ENCODE data around the gene CEMIP2.
"Not testable (repeated sequence)": the region's sequence is repeated elsewhere in the genome, so short reads cannot be mapped to it uniquely, and the experiment has no call there.

The CEMIP2 gene, protein sequence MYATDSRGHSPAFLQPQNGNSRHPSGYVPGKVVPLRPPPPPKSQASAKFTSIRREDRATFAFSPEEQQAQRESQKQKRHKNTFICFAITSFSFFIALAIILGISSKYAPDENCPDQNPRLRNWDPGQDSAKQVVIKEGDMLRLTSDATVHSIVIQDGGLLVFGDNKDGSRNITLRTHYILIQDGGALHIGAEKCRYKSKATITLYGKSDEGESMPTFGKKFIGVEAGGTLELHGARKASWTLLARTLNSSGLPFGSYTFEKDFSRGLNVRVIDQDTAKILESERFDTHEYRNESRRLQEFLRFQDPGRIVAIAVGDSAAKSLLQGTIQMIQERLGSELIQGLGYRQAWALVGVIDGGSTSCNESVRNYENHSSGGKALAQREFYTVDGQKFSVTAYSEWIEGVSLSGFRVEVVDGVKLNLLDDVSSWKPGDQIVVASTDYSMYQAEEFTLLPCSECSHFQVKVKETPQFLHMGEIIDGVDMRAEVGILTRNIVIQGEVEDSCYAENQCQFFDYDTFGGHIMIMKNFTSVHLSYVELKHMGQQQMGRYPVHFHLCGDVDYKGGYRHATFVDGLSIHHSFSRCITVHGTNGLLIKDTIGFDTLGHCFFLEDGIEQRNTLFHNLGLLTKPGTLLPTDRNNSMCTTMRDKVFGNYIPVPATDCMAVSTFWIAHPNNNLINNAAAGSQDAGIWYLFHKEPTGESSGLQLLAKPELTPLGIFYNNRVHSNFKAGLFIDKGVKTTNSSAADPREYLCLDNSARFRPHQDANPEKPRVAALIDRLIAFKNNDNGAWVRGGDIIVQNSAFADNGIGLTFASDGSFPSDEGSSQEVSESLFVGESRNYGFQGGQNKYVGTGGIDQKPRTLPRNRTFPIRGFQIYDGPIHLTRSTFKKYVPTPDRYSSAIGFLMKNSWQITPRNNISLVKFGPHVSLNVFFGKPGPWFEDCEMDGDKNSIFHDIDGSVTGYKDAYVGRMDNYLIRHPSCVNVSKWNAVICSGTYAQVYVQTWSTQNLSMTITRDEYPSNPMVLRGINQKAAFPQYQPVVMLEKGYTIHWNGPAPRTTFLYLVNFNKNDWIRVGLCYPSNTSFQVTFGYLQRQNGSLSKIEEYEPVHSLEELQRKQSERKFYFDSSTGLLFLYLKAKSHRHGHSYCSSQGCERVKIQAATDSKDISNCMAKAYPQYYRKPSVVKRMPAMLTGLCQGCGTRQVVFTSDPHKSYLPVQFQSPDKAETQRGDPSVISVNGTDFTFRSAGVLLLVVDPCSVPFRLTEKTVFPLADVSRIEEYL (N-terminal part only)

DNA sequence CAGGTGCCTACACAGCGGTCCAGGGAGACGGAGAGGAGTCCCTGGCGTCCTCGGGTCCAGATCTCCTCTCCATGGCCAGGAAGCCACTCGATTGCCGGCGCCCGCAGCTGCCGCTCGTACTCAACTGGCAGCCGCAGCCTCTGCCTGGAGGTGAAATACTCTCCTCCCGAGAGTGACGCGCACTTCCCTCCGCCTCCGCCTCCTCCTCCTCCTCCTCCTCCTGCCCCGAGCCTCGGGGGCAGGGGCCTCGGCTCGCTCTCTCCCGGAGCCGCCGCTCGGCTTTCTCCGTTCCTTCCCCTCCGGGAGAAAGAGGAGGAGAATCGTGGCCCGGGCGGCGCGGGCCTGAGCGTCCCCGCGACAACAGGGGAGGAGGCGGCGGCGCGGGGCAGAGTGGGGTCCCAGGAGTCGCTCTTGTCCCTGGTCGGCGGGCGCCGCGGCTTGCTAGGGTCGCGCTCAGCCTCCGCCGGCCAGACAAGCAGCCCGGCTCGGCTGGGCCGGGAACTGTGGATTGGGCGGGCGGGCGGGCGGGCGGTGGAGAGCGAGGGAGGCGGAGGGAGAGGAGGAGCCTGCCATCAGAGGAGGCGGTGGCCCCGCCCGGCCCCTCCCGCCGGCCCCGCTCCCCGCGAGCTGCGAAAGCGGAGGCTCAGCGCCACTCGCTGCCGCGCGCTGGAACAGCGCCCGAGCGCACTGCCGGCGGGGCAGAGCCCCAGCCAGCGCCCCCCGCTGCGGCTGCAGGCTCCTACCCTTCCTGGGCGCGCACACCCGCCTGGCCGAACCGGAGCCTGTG is at the start of gene CEMIP2:
Gene CEMIP2, minus strand, starts transcription at position 126 of the 787 bp plus-strand sequence. CDS start 18,140 bp downstream, outside the sequence.
- DNase-seq (ENCODE audit: low read depth) = peak; percentile 26

DNA sequence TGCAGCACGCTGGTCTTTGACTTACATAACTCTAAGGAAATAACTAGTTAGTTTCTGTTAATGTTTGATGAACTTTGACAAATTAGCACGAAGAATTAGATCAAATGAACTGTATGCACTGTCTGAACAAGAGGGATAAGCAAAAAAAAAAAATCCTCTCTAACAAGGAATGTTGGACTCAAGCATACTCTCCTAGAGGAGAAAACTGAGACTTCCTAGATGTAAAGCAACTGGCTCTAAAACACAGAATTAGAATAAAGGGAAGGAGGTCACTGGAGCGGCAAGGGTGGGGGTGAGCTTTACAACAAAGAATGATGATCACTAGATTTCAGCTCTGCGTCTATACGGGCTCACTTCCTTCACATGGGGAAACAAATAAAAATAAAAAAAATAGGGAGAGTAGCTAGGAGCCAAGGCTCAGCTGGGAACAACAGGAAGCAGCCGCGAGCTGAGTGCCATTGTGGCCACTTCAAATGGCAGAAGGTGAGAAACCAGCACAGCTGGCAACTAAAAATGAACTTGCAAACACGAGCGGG is 48.7 kb upstream of the CEMIP2 start:
- no peak for DNase-seq (ENCODE audit: low read depth)

DNA sequence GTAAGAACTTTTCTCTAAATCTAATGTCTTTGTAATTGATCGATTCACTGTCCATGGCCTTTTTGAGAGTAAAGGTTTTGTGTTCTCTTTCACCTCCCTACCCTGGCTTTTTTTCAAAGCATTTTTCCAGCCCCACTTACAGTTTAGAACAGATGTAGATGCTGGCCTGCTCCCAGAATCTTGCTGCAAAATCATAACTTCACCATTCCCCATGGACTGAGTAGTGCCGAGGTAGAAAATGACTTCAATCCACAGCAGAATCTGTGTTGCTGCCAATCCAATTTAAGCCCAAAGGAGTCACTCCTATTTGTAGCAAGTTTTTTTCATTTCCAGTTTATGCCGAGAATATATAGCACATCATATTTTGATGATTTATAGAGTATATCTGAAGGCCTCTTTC is 46.5 kb upstream of the CEMIP2 start:
- no peak for DNase-seq (ENCODE audit: low read depth)

DNA sequence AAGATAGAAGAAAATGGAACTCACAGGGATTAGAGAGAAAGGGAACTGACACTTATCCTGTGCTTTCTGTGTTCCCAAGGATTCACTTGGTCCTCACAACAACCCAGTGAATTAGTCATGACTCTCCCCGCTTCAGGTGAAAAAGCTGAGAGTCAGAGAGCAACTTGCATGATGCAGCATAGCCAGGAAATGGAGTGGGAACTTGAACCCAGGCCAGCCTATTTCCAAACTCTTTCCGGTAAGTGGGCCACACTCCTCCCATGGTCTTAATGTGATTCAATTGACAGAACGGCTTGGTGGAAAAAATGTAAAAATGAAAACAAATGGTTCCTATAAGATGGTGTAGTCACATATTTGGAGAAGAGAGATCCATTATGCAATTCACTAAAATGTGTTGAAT is 45.9 kb upstream of the CEMIP2 start:
- DNase-seq (ENCODE audit: low read depth) = no peak

DNA sequence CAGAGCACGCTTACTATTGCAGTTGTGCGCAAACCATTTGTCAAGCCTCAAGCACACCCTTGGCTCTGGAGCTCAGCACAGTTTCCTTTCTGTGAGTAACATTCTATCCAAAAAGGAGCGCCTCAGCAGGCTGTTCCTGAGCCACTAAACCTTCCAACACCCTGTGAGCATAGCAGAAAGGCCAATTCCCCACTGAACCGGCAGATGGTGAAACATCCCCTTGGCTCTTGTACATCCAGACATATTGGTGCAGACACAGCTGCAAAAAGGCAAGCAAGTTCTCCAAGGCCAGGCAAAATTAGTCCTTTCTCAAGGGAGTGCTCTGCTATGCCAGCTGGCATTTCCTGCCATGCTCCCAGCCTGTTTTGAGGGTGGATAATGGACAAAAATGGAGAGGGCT is 44.1 kb upstream of the CEMIP2 start:
- DNase-seq (ENCODE audit: low read depth) = no peak

DNA sequence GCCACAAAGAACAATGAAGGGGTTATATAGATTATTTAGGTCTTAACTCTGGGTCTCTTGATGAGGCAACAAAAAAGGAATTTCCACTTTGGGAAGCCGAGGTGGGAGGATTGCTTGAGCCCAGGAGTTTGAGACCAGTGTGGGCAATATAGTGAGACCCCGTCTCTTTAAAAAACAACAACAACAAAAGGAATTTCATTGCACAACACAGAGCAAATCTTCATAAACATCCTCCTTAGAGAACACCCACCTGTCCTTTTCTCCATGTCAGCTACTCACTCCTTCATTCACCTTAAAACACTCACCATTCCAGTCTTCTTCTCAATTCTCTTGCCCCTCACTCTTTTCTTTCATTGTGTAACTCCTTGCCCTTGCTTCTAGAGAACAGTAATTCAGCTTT is 39.8 kb upstream of the CEMIP2 start:
- DNase-seq (ENCODE audit: low read depth) = no peak

DNA sequence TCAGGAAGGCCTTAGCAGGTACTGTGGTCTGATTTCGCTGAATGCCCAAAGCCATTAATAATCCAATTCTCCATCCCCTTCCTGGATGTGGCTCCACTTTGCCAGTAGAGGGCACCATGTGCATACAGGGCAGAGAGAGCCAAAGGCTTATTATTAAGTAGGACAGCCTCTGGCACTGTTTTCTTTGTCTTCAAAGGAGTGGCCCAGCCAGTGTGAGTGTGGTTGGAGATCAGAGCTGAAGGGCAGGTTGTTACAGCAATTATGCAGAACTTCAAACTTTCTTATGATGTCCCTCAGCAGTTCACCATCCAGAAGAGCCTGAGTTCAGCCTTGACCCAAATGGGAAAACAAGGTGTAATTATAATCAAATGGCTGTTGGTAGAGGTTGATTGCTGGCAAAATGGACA is 38.6 kb upstream of the CEMIP2 start:
- peak; percentile 5 for DNase-seq (ENCODE audit: low read depth)

DNA sequence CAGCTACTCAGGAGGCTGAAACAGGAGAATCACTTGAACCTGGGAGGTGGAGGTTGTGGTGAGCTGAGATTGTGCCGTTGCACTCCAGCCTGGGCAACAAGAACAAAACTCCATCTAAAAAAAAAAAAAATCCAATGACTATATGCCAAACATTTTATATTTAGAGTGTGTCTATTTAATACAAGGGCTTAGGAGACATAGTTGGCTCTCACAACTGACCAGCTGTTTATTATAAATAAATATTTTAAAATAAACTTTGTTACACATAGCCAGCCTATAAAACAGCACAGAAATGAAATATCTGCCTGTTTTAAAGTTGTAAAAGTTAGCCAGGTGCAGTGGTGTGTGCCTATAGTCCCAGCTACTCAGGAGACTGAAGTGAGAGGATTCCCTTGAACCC is 36.8 kb upstream of the CEMIP2 start:
- DNase-seq (ENCODE audit: low read depth) = not testable (repeated sequence)

DNA sequence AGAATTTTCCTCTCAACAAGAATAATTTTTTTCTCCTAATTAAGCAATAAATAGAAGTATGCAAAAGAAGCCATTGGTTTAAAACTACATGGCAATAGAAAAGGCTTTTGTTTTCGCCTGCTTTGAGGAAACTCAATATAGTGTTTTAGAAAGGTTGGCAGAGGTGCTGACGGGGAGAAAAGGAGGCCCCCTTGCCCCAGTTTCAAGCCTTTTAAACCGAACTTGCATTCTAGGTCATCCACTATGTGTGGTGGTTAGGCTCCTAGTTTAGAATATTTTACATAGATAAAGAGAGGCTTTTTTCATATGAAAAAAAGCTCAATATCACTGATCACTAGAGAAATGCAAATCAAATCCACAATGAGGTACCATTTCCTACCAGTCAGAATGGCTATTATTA is 33.5 kb upstream of the CEMIP2 start:
- DNase-seq (ENCODE audit: low read depth) = no peak

DNA sequence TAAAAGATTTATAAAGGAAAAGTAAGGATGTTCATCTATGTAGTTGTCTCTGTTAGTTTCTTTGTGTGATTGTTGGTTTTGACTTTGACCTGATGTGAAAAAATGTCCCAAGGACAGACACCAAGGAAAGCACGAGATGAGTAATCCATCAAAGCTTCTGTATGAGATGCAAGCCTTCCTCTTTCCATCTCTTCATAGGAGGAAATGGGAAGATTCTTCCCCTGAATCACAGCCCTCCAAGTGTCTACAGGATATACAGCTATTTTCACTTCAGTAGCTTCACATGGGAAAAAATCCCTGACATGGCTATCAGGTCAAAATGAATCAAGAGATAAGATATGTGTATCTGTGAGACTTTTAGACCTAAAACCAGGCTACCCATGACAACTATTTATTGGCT is 29.0 kb upstream of the CEMIP2 start:
- no peak for DNase-seq (ENCODE audit: low read depth)

DNA sequence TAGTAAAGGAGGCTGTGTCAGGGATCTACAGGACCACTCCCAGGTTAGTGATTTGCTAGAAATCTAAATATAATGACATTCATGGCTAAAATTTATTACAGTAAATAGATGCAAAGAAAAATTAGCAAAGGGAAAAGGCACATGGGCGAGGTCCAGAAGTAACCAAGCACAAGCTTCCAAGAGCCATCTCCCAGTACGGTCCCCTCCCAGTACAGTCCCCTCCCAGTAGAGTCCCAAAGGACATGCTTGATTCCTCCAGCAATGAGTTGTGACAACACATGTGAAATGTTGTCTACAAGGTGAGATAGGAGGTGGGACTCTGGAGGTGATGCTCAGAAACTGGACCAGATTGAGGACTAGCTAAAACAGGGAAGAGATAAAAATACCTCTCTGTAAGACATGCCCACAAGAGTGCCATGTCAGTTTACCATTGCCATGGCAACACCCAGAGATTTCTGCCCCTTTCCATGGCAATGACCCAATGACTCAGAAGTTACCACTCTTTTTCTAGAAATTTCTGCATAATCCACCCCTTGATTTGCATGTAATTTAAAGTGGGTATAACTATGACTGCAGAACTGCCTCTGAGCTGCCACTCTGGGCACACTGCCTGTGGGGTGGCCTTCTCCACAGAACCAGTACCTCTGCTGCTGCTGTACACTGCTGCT is 27.9 kb upstream of the CEMIP2 start:
- no peak for DNase-seq (ENCODE audit: low read depth)

DNA sequence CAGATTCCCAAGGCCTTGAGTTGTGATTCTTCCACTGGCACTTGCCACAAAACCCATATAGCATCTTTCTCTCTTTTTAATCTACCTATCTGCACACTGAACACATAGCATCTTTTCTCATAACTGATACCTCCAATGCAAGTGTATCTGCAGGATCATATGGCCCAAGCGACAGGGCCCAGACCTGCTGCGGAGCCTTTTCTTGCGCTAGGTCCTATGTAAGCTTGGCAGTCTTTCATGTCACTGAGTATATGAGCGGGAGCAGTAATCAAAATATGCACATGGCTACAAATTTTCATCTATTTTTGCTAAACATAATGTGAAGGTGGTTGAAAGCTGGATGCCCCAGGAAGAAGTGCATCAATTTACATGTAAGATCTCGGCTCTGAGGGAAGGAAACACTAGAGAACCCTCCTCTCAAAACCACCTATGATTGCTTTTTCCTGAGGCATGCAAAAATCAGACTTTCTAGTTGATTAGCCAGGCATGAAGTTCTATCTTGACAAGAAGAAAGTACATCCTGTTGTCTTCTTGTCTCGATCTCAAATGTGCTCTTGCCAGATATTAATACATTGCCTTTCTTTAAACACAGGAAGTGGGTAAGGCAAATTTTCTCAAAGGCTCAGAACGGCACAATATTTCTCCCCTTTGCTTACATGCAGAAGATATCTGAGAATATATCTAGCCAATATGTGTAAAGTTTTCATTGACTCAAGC is 26.9 kb upstream of the CEMIP2 start:
- no peak for DNase-seq (ENCODE audit: low read depth)

DNA sequence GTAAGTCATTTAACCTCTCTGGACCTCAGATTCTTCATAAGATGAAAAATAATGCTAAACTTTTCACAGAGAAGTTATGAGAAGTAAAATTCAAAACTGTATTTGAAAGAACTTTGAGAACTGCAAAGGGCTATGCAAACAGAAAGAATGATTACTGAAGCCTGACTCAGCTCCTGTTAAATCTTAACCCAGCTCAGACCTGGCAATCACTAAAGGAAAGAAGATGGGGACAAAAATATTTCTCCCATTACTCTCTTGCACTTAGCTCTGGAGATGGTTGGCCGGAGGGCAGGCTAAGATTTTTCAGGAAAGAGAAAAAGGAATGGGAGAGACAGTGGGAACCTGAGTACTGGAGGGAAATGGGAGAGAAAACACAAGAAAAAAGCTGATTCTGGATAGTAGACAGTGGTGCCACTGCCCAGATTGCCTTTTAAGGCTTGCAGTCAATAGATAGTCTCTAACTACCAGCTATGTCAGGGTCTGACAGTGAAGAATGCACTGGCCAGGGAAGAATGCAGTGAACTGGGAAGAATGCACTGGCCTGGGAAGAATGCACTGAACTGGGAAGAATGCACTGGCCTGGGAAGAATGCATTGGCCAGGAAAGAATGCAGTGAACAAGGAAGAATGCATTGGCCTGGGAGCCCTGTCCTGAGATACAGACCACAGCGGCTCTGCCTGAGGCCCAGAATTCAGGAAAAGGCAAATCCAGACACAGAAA is 25.2 kb upstream of the CEMIP2 start:
- DNase-seq (ENCODE audit: low read depth) = no peak

DNA sequence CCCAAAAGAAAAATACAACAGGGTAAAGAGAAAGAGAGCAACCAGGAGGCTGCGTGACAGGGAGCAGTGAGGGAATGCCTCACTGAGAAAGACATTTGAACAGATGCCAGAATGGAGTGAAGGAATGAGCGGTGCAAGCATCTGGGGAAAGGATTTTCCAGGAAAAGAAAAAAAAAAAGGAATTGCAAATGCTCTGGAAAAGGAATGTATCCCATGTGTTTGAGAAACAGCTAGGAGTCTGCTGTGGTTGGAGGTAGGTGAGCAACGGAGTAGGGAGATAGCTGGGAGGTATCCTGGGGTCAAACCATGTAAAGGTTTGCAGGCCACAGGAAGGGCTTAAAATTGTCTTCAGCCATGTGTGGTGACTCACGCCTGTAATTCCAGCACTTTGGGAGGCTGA is 23.6 kb upstream of the CEMIP2 start:
- no peak for DNase-seq (ENCODE audit: low read depth)

DNA sequence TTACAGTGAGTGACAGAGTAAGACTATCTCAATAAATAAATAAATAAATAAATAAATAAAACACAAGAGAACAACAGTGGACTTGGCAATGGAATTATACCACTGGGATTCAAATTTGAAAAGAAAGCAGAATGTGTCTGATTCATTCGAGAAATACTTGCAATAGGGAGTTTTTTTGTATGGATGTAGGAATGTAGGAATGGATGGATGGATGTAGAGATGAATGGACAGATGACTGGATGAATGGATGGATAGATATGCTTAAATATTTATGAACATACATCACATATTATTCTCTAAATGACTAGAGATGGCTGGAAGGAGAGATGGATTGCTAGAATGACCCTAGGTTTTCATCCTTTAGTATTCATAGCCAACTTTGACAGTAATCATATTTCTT is 22.0 kb upstream of the CEMIP2 start:
- DNase-seq (ENCODE audit: low read depth) = no peak

DNA sequence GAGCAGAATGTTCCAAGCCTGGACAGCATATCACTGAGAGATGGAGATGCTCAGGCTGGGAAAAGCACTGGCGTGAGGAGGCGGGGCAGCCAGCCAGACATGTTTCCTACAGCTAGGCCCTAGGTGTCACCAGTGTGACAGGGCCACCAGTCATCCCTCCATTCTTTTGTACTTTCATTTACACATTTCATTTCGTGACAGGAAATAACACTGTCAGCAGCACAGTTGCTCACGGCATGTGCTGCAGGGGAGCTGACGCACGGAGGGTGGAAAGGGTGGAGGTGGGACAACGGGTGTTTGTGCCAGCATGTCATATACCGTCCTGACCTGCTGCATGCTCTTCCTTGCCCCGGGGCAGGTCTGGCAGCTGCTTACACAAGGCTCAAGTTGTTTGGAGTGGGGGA is 14.8 kb upstream of the CEMIP2 start:
- DNase-seq (ENCODE audit: low read depth) = no peak

DNA sequence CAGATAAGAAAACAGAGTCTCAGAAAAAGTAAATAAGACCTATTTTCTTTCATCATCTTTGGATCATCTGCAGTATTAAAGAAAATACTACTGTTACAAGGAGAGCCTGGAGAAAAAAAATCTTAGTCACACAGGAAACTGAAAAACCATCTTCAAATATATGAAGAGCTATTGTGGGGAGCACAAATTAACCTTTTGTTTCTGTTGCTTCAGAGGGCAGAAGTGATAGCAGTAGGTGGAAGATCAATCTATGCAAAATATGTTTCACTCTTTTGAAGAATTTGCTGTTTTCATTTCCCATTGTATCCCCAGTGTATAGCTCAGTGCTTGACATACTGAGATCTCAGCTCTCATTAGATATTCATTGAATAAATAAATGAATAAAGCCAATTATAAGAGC is 13.1 kb upstream of the CEMIP2 start:
- DNase-seq (ENCODE audit: low read depth) = no peak

DNA sequence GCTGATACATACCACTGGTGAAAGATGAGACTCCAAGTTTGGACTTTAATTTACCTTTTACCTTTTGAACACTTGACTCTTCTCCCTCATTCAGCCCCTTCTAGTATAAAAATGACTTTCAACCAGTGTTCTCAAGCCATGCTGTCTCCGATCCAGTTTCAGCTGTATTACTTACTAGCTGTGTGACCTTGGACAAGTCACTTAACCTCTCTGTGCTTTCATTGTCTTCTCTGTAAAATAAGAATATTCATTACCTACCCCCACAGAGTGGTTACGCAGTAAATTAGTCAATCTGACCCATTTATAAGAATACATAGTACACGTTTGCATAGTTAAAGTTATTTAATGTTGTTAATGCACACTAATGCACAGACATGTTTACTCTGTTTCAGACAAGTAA is 12.6 kb upstream of the CEMIP2 start:
- no peak for DNase-seq (ENCODE audit: low read depth)

DNA sequence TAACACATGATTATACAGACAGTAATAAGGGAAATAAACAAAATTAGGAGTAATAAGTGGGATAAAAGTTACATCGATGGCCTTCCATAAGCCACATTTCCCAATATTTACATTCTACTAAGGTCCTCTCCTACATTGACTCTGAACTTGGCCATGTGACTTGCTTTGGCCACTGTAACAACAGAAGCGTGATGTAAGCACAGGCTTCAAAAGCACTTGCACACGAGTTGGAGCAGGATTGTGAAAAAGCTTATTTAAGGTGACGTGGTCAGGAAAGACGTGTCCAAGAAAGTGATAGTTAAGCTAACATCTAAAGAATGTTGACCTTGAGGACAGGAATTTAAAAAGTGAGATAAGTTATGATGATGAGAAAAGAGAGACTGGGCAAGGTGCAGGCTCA is 9.8 kb upstream of the CEMIP2 start:
- DNase-seq (ENCODE audit: low read depth) = no peak
